HepG2 (cell line): ENCODE results near the gene USP32. TPM values are rescaled to one million over a fixed set of nuclear protein-coding genes. Genes with fewer than 3 reads are reported as not detected.

Source experiments
- DPF2 ChIP-seq: sonication (generic); formaldehyde crosslinking; IDR thresholded peaks from 2 replicates; pipeline ENCODE4 v1.4.0; 2020; ENCODE audit warnings: mild to moderate bottlenecking, low read depth, missing genetic modification reagents, borderline replicate concordance
- FOXK1 ChIP-seq: sonication (generic); formaldehyde crosslinking; IDR thresholded peaks from 2 replicates; pipeline ENCODE4 v1.4.0; 2020; ENCODE audit warnings: low read depth, missing genetic modification reagents, borderline replicate concordance
- KDM5B ChIP-seq: sonication (generic); formaldehyde crosslinking; IDR thresholded peaks from 2 replicates; pipeline ENCODE4 v1.4.0; 2020; ENCODE audit warnings: missing genetic modification reagents, mild to moderate bottlenecking, borderline replicate concordance
- KLF12 ChIP-seq: sonication (generic); formaldehyde crosslinking; IDR thresholded peaks from 2 replicates; pipeline ENCODE4 v1.4.0; 2020; ENCODE audit warnings: missing genetic modification reagents, borderline replicate concordance
- MEF2D ChIP-seq: sonication (generic); formaldehyde crosslinking; IDR thresholded peaks from 2 replicates; pipeline ENCODE4 v1.5.1; 2020; ENCODE audit warnings: mild to moderate bottlenecking, missing genetic modification reagents
- MXD4 ChIP-seq: IDR thresholded peaks from 2 replicates; pipeline ENCODE4 v1.6.1; 2016; ENCODE audit warnings: mild to moderate bottlenecking, missing biosample characterization, missing genetic modification reagents
- NFATC3 ChIP-seq: sonication (generic); formaldehyde crosslinking; IDR thresholded peaks from 2 replicates; pipeline ENCODE4 v1.5.1; 2020; ENCODE audit warnings: mild to moderate bottlenecking, missing genetic modification reagents
- PCBP1 ChIP-seq: fragments of 200-400 bp; formaldehyde crosslinking; IDR thresholded peaks from 2 replicates; pipeline ENCODE4 v1.6.1; 2017; ENCODE audit warnings: mild to moderate bottlenecking, low read depth, low read length, borderline replicate concordance
- RORA ChIP-seq: sonication (generic); formaldehyde crosslinking; IDR thresholded peaks from 2 replicates; pipeline ENCODE4 v1.5.0; 2020; ENCODE audit warnings: mild to moderate bottlenecking, missing genetic modification reagents, moderate library complexity
- SETDB1 ChIP-seq: sonication (generic); formaldehyde crosslinking; IDR thresholded peaks from 2 replicates; pipeline ENCODE4 v1.5.1; 2020; ENCODE audit warnings: missing genetic modification reagents, mild to moderate bottlenecking, borderline replicate concordance
- TBL1XR1 ChIP-seq: fragments of 150-350 bp; IDR thresholded peaks from 2 replicates; pipeline ENCODE4 v1.6.1; 2014; ENCODE audit warnings: borderline replicate concordance, low read length; ENCODE audit not compliant: partially characterized antibody
- ZFP36 ChIP-seq: fragments of 150-350 bp; IDR thresholded peaks from 2 replicates; pipeline ENCODE4 v1.6.1; 2018; ENCODE audit warnings: borderline replicate concordance, low read length, low read depth; ENCODE audit not compliant: partially characterized antibody
- ZNF12 ChIP-seq: sonication (generic); formaldehyde crosslinking; IDR thresholded peaks from 2 replicates; pipeline ENCODE4 v1.5.0; 2020; ENCODE audit warnings: missing genetic modification reagents
- ZNF432 ChIP-seq: sonication (generic); formaldehyde crosslinking; IDR thresholded peaks from 2 replicates; pipeline ENCODE4 v1.5.0; 2020; ENCODE audit warnings: missing genetic modification reagents, mild to moderate bottlenecking, borderline replicate concordance
- ZNF7 ChIP-seq: IDR thresholded peaks from 2 replicates; pipeline ENCODE4 v1.6.1; 2016; ENCODE audit warnings: missing biosample characterization, missing genetic modification reagents
- ZNF772 ChIP-seq: sonication (generic); formaldehyde crosslinking; IDR thresholded peaks from 2 replicates; pipeline ENCODE4 v1.5.0; 2020; ENCODE audit warnings: mild to moderate bottlenecking, missing genetic modification reagents
- polyA plus RNA-seq, 8 experiments: library from polyadenylated mRNA; depleted of rRNA in 3 of 8; stranded (reverse) in 7 of 8; unstranded in 1 of 8; fragments of >200 nt; fragmentation: Illumina TruSeq in 4 of 8; extraction: Trizol in 4 of 8; gene quantifications; 2 replicates each; pipeline versions ENCODE4 v1.2.1 to v1.2.3, GENCODE V29; 2011 to 2016; ENCODE audit warnings: low read depth in 4 of 8, missing spikeins in 1 of 8, mixed read lengths in 1 of 8; ENCODE audit not compliant: insufficient read depth in 1 of 8
- total RNA-seq, 5 experiments: library from RNA; depleted of rRNA; stranded (reverse); fragments of >200 nt; fragmentation: Illumina TruSeq; extraction: Trizol; gene quantifications; 2 replicates each; pipeline ENCODE4 v1.2.3, GENCODE V29; 2016; ENCODE audit warnings: low read depth in 1 of 5
- TF ChIP-seq, protein P1 (sequence below): sonication (generic); formaldehyde crosslinking; IDR thresholded peaks from 2 replicates; pipeline ENCODE4 v1.4.0; 2020; ENCODE audit warnings: missing genetic modification reagents
- TF ChIP-seq, protein P2 (sequence below): IDR thresholded peaks from 2 replicates; pipeline ENCODE4 v1.6.1; 2016; ENCODE audit warnings: mild to moderate bottlenecking
- TF ChIP-seq, protein P3 (sequence below): IDR thresholded peaks from 2 replicates; pipeline ENCODE4 v1.6.1; 2018; ENCODE audit warnings: missing genetic modification reagents
- TF ChIP-seq, protein P4 (sequence below): sonication (generic); formaldehyde crosslinking; IDR thresholded peaks from 2 replicates; pipeline ENCODE4 v1.4.0; 2020; ENCODE audit warnings: mild to moderate bottlenecking, missing genetic modification reagents
- TF ChIP-seq, protein P5 (sequence below): sonication (generic); formaldehyde crosslinking; IDR thresholded peaks from 2 replicates; pipeline ENCODE4 v1.8.1; 2023; ENCODE audit warnings: mild to moderate bottlenecking, missing genetic modification reagents, borderline replicate concordance
- TF ChIP-seq, protein P6 (sequence below): sonication (generic); formaldehyde crosslinking; IDR thresholded peaks from 2 replicates; pipeline ENCODE4 v1.5.0; 2020; ENCODE audit warnings: missing genetic modification reagents

The USP32 gene
- total and polyA plus RNA-seq, 2 of the 13 experiments (the other 11 are each of a cell fraction or from before 2014, with no cell fraction given), result 24.9 to 39.9 TPM

DNA sequence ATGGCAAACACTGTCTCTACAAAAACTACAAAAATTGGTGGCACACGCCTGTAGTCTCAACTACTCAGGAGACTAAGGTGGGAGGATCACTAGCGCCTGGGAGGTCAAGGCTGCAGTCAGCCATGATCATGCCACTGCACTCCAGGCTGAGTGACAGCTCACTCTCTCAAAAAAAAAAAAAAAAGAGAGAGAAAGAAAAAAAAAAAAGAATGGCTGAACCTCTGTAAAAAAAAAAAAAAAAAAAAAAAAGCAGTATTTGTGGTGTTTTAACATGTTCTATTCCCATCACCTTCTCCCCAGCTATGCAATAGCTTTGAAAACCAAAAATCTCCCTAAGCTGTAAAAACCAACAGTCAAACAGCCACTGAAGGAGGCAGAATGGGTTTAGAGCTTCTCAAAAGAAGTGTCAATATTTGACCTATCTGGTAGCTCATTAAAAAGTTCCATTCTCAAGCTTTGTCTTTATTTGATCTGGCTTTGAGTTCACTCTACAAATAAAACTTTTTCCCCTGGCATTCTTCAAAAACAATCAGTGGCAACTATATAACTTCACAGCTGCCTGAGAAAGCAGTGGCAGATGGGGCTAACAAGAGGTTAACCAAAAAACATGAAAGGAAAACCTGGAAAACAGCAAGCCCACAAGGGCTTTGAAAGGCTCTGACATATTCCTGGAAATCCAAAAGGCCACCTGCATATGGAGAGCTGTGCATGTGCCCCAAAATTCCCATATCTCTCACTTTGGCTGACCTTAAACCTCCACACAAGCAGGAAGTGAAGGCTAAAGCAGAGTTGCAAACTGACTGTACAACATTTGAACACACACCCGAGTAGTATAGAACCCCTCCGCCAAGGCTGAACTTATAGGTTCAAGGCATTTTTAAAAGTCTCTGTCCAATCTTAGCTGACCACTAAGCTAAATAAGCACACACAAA is 36.0 kb downstream of the USP32 start (continued):
- TF ChIP-seq FOXK1 (CRISPR knock-in tag) (no peak), ZNF7 (CRISPR knock-in tag) (no peak), SETDB1 (no peak), RORA (CRISPR knock-in tag) (peak; percentile 96), KLF12 (CRISPR knock-in tag) (no peak), KDM5B (CRISPR knock-in tag) (no peak), NFATC3 (no peak), DPF2 (CRISPR knock-in tag) (no peak; the same call in none of the 2 replicates), ZNF432 (CRISPR knock-in tag) (no peak), TBL1XR1 (peak; percentile 88), ZNF772 (CRISPR knock-in tag) (peak; percentile 21; the same call in 1 of the 2 replicates), ZFP36 (no peak), MXD4 (no peak), MEF2D (CRISPR knock-in tag) (no peak), ZNF12 (CRISPR knock-in tag) (no peak), PCBP1 (no peak)
- TF ChIP-seq, protein P1, sequence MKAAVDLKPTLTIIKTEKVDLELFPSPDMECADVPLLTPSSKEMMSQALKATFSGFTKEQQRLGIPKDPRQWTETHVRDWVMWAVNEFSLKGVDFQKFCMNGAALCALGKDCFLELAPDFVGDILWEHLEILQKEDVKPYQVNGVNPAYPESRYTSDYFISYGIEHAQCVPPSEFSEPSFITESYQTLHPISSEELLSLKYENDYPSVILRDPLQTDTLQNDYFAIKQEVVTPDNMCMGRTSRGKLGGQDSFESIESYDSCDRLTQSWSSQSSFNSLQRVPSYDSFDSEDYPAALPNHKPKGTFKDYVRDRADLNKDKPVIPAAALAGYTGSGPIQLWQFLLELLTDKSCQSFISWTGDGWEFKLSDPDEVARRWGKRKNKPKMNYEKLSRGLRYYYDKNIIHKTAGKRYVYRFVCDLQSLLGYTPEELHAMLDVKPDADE (CRISPR knock-in tag), result no peak
- TF ChIP-seq, protein P2, sequence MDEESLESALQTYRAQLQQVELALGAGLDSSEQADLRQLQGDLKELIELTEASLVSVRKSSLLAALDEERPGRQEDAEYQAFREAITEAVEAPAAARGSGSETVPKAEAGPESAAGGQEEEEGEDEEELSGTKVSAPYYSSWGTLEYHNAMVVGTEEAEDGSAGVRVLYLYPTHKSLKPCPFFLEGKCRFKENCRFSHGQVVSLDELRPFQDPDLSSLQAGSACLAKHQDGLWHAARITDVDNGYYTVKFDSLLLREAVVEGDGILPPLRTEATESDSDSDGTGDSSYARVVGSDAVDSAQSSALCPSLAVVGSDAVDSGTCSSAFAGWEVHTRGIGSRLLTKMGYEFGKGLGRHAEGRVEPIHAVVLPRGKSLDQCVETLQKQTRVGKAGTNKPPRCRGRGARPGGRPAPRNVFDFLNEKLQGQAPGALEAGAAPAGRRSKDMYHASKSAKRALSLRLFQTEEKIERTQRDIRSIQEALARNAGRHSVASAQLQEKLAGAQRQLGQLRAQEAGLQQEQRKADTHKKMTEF (CRISPR knock-in tag), result peak; percentile 71
- TF ChIP-seq, protein P3, sequence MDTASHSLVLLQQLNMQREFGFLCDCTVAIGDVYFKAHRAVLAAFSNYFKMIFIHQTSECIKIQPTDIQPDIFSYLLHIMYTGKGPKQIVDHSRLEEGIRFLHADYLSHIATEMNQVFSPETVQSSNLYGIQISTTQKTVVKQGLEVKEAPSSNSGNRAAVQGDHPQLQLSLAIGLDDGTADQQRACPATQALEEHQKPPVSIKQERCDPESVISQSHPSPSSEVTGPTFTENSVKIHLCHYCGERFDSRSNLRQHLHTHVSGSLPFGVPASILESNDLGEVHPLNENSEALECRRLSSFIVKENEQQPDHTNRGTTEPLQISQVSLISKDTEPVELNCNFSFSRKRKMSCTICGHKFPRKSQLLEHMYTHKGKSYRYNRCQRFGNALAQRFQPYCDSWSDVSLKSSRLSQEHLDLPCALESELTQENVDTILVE, result no peak; the same call in 1 of the 2 replicates
- TF ChIP-seq, protein P4, sequence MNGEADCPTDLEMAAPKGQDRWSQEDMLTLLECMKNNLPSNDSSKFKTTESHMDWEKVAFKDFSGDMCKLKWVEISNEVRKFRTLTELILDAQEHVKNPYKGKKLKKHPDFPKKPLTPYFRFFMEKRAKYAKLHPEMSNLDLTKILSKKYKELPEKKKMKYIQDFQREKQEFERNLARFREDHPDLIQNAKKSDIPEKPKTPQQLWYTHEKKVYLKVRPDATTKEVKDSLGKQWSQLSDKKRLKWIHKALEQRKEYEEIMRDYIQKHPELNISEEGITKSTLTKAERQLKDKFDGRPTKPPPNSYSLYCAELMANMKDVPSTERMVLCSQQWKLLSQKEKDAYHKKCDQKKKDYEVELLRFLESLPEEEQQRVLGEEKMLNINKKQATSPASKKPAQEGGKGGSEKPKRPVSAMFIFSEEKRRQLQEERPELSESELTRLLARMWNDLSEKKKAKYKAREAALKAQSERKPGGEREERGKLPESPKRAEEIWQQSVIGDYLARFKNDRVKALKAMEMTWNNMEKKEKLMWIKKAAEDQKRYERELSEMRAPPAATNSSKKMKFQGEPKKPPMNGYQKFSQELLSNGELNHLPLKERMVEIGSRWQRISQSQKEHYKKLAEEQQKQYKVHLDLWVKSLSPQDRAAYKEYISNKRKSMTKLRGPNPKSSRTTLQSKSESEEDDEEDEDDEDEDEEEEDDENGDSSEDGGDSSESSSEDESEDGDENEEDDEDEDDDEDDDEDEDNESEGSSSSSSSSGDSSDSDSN, result no peak
- TF ChIP-seq, protein P5, sequence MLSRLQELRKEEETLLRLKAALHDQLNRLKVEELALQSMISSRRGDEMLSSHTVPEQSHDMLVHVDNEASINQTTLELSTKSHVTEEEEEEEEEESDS (CRISPR knock-in tag), result 0 out of 2 replicates have a peak, but pooled peaks have one; percentile 75
- TF ChIP-seq, protein P6, sequence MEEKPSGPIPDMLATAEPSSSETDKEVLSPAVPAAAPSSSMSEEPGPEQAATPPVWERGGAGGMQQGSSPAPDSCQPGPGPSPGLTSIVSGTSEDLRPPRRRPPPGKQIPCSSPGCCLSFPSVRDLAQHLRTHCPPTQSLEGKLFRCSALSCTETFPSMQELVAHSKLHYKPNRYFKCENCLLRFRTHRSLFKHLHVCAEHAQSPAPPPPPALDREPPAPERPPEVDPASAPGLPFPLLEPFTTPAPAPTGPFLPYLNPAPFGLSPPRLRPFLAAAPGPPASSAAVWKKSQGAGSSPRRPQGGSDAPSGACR (CRISPR knock-in tag), result no peak
